Sigmoid colon (tissue), 4 donors: ENCODE data around the gene SLC23A1.
"Not testable (repeated sequence)": the region's sequence is repeated elsewhere in the genome, so short reads cannot be mapped to it uniquely, and the experiment has no call there.

Experiments used
- POLR2A ChIP-seq, 2 donors: fragments of 450-650 bp; IDR thresholded peaks; one replicate each; pipeline ENCODE4 v1.6.1; 2016; ENCODE audit warnings: antibody characterized with exemption in 2 of 2, mild to moderate bottlenecking in 2 of 2, moderate library complexity in 2 of 2
- POLR2AphosphoS5 ChIP-seq, 4 donors: sonication (generic); formaldehyde crosslinking; IDR thresholded peaks; one replicate each; pipeline ENCODE4 v1.6.1; 2017; ENCODE audit warnings: antibody characterized with exemption in 4 of 4
- TF ChIP-seq, protein P1 (sequence below), 4 experiments: fragments of 450-650 bp in 3 of 4; fragments of 200-600 bp in 1 of 4; IDR thresholded peaks; one replicate each; pipeline ENCODE4 v1.5.1; 2016 to 2019; ENCODE audit warnings: antibody characterized with exemption in 4 of 4, mild to moderate bottlenecking in 3 of 4, moderate library complexity in 2 of 4

DNA sequence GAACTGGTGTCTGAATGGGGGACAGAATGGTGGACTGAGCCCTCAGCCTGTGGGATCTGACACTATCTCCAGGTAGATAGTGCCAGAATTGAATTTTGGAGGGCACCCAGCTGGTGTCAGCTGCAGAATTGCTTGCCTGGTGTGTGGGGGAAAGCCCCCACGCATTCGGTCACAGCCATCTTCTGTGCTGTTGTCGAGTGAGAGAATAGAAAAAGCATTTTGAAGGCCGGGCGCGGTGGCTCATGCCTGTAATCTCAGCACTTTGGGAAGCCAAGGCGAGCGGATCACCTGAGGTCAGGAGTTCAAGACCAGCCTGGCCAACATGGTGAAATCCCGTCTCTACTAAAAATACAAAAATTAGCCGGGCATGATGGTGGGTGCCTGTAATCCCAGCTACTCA is 3.9 kb upstream of the SLC23A1 start:
- TF ChIP-seq, protein P1, sequence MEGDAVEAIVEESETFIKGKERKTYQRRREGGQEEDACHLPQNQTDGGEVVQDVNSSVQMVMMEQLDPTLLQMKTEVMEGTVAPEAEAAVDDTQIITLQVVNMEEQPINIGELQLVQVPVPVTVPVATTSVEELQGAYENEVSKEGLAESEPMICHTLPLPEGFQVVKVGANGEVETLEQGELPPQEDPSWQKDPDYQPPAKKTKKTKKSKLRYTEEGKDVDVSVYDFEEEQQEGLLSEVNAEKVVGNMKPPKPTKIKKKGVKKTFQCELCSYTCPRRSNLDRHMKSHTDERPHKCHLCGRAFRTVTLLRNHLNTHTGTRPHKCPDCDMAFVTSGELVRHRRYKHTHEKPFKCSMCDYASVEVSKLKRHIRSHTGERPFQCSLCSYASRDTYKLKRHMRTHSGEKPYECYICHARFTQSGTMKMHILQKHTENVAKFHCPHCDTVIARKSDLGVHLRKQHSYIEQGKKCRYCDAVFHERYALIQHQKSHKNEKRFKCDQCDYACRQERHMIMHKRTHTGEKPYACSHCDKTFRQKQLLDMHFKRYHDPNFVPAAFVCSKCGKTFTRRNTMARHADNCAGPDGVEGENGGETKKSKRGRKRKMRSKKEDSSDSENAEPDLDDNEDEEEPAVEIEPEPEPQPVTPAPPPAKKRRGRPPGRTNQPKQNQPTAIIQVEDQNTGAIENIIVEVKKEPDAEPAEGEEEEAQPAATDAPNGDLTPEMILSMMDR (IDR thresholded peaks at IDR 0.05): not testable (repeated sequence)
- not testable (repeated sequence) for TF ChIP-seq POLR2AphosphoS5, POLR2A (IDR thresholded peaks at IDR 0.05)
